ENCODE measurements around the gene AMBRA1. TPM values are rescaled to one million over a fixed set of nuclear protein-coding genes. Genes with fewer than 3 reads are reported as not detected.

Gene AMBRA1
- polyA plus RNA-seq, 1 donor from 2014 or later: 34.5 TPM

DNA sequence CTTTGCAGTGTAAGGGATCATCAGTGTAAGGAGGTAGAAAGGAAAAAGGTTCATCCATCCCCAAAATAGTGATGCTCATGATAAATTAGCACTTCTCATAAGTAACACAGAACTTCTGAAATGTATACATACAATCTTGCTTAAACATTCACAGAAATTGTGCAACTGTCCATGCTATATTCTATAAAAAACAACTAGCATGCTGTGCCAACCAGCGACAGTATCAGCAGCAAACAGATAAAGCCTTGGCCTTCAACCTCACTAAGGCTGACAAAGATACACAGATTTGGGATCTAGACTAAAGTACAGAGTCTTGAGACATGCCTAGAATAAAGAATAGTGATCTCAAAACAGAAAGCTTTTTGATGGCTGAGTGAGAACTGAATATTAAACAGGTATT is 128.1 kb downstream of the AMBRA1 start:
- Histone ChIP-seq H3K4me3 (ENCODE audit: low read length) (no peak overlapping the region), H2AFZ (ENCODE audit: low read depth, low read length) (no peak overlapping the region), H3F3A (ENCODE audit: insufficient read depth, low read length, poor library complexity, severe bottlenecking) (no peaks in the 10 kb centered on the region), H3K4me2 (ENCODE audit: low read length) (no peak overlapping the region), H3K9ac (ENCODE audit: low read length) (no peak overlapping the region), H3K9me3 (ENCODE audit: low read length) (no peaks in the 10 kb centered on the region), H4K20me1 (ENCODE audit: insufficient read depth) (no peaks in the 10 kb centered on the region), H3K79me2 (replicated peaks; ENCODE audit: insufficient read depth, low read length) (no peaks in the 10 kb centered on the region), H3K36me3 (ENCODE audit: insufficient read depth, low read length) (peaks cover 3% of the 10 kb centered on the region), H3K27me3 (ENCODE audit: insufficient read depth, low read depth, low read length) (no peaks in the 10 kb centered on the region), H3K27ac (ENCODE audit: low read length) (no peak overlapping the region), H3K9me2 (ENCODE audit: insufficient read depth, low read length) (no peaks in the 10 kb centered on the region)
- no peak for TF ChIP-seq RAD21 (conservative IDR thresholded peaks at IDR 0.05)
- no peak for TF ChIP-seq MXI1 (conservative IDR thresholded peaks at IDR 0.05; ENCODE audit: poor library complexity, severe bottlenecking)
- no peak for TF ChIP-seq TAF1 (IDR thresholded peaks at IDR 0.05; ENCODE audit: low read depth)

DNA sequence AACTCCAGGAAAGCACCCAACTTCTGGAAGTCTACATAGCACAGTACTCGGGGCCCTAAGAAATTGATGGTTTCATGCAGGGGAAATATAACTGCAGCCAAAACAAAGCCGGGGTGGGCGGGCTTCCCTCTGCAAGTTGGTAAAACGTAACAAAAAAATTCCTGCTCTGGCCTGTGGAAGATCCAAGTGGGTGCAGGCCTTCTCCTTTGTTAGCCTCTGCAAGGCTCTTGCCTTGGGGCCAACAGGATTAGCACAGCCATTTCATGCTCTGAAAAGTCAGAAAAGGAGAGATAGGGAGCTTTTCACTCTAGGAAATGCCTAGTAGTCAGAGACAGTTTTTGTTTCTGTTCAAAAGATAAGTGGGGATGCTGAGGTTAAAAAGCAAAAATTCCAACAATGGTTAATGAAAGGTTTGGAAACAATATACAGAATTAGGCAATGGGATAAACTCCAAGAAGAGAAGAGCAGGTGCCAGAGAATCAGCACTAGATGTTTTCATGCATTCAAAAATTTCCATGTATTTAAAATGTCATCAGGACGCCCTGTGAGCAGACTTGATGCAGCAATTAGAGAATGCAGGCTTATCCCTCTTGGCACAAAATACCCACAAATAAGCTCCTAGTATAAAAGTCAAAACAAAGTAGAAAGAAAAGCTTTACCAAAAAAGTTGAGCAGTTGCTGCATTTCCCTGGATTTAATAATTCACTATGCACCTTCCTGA is 130.0 kb downstream of the AMBRA1 start:
- H3K9ac ChIP-seq (ENCODE audit: low read length): no peak overlapping the region
- no peak overlapping the region for H3K4me2 ChIP-seq (ENCODE audit: low read length)
- peaks cover 3% of the 10 kb centered on the region for H3K36me3 ChIP-seq (ENCODE audit: insufficient read depth, low read length)
- no peaks in the 10 kb centered on the region for H3K9me3 ChIP-seq (ENCODE audit: low read length)
- no peak overlapping the region for H2AFZ ChIP-seq (ENCODE audit: low read depth, low read length)
- H4K20me1 ChIP-seq (ENCODE audit: insufficient read depth): no peaks in the 10 kb centered on the region
- TF ChIP-seq SMC3 (conservative IDR thresholded peaks at IDR 0.05; ENCODE audit: poor library complexity): no peak
- TF ChIP-seq EZH2 (IDR thresholded peaks at IDR 0.05; ENCODE audit: borderline replicate concordance, insufficient read depth, low read length, poor library complexity, severe bottlenecking): no peak
- TF ChIP-seq EP300 (conservative IDR thresholded peaks at IDR 0.05; ENCODE audit: poor library complexity, severe bottlenecking): no peak
- no peak for TF ChIP-seq MXI1 (conservative IDR thresholded peaks at IDR 0.05; ENCODE audit: poor library complexity, severe bottlenecking)
- TF ChIP-seq REST (IDR thresholded peaks at IDR 0.05; ENCODE audit: borderline replicate concordance): no peak
- no peak for TF ChIP-seq CTCF (IDR thresholded peaks at IDR 0.05; ENCODE audit: poor library complexity, severe bottlenecking)
- no peak for TF ChIP-seq RAD21 (conservative IDR thresholded peaks at IDR 0.05)
- TF ChIP-seq TAF1 (IDR thresholded peaks at IDR 0.05; ENCODE audit: low read depth): no peak
- TF ChIP-seq POLR2AphosphoS5 (IDR thresholded peaks at IDR 0.05): no peak
- no peaks in the 10 kb centered on the region for H3F3A ChIP-seq (ENCODE audit: insufficient read depth, low read length, poor library complexity, severe bottlenecking)
- H3K9me2 ChIP-seq (ENCODE audit: insufficient read depth, low read length): no peaks in the 10 kb centered on the region
- H3K27me3 ChIP-seq (ENCODE audit: insufficient read depth, low read depth, low read length): no peaks in the 10 kb centered on the region
- H3K79me2 ChIP-seq (replicated peaks; ENCODE audit: insufficient read depth, low read length): no peaks in the 10 kb centered on the region
- no peak overlapping the region for H3K4me3 ChIP-seq (ENCODE audit: low read length)
- no peak overlapping the region for H3K27ac ChIP-seq (ENCODE audit: low read length)

Data from neural cell (in vitro differentiated cells).